Measurements from ENCODE around the gene NEBL.

NEBL gene

GRCh38 chr10:20901110-20901509 is 4.0 kb upstream of the NEBL start:
- DNase-seq (ENCODE audit: low read depth in 2 of 2), result no peak

- no peak for DNase-seq (ENCODE audit: low read depth in 2 of 2)
These were observed 1.9 kb upstream of the NEBL start for GRCh38 chr10:20898866-20899535.

- DNase-seq (ENCODE audit: low read depth in 2 of 2), result no peak
These were observed 3.8 kb downstream of the NEBL start for GRCh38 chr10:20893297-20893696.

GRCh38 chr10:20892796-20893195 is 4.3 kb downstream of the NEBL start:
- DNase-seq (ENCODE audit: low read depth in 2 of 2), result no peak

GRCh38 chr10:20892011-20892585 is 5.0 kb downstream of the NEBL start:
- no peak for DNase-seq (ENCODE audit: low read depth in 2 of 2)

- DNase-seq (ENCODE audit: low read depth in 2 of 2), result no peak
These were observed 5.8 kb downstream of the NEBL start for GRCh38 chr10:20891338-20891714.

- no peak for DNase-seq (ENCODE audit: low read depth in 2 of 2)
These were observed 6.4 kb downstream of the NEBL start for GRCh38 chr10:20890491-20891337.

- no peak for DNase-seq (ENCODE audit: low read depth in 2 of 2)
These were observed 7.1 kb downstream of the NEBL start for GRCh38 chr10:20890009-20890408.

- no peak for DNase-seq (ENCODE audit: low read depth in 2 of 2)
These were observed 8.3 kb downstream of the NEBL start for GRCh38 chr10:20888620-20889330.

- DNase-seq (ENCODE audit: low read depth in 2 of 2), result no peak
These were observed 9.2 kb downstream of the NEBL start for GRCh38 chr10:20887706-20888555.

- DNase-seq (ENCODE audit: low read depth in 2 of 2), result no peak
These were observed 11.4 kb downstream of the NEBL start for GRCh38 chr10:20885678-20886077.

- DNase-seq (ENCODE audit: low read depth in 2 of 2), result no peak
These were observed 13.6 kb downstream of the NEBL start for GRCh38 chr10:20883552-20883951.

DNA sequence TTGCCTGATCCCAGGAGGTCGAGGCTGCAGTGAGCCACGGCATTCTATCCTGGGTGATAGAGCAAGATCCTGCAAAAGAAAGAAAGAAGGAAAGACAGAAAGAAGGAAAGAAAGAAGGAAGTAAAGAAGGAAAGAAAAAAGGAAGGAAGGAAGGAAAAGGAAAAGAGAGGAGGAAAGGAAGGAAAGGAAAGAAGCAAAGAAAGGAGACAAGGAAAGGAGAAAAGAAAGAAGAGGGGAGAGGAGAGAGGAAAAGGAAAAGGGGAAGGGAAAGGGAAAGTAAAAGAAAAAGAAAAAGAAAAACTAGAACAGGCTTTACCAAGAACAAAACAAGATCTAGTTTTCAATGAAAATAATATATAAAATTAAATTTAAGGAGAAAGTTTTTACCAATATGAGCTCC is 15.0 kb downstream of the NEBL start:
- DNase-seq (ENCODE audit: low read depth in 2 of 2), result no peak

DNA sequence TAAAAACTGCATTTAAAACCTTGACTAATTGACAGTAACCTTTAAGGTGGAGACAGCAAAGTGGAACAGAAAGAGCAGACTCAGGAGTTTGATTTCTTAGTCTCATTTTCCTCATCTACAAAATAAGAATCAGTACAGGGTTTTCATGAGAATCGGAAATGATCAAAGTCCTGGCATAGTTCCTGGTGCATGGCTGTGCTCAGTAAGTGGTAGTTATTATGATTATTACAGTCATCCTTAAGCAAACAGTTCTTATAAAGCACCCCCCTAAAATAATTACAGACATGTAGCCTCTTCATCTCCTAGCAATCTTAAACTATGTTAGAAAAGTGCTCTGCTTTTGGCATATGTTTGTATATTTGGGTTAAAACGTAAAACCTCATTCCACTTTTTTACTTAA is 18.0 kb downstream of the NEBL start:
- no peak for DNase-seq (ENCODE audit: low read depth in 2 of 2)

DNA sequence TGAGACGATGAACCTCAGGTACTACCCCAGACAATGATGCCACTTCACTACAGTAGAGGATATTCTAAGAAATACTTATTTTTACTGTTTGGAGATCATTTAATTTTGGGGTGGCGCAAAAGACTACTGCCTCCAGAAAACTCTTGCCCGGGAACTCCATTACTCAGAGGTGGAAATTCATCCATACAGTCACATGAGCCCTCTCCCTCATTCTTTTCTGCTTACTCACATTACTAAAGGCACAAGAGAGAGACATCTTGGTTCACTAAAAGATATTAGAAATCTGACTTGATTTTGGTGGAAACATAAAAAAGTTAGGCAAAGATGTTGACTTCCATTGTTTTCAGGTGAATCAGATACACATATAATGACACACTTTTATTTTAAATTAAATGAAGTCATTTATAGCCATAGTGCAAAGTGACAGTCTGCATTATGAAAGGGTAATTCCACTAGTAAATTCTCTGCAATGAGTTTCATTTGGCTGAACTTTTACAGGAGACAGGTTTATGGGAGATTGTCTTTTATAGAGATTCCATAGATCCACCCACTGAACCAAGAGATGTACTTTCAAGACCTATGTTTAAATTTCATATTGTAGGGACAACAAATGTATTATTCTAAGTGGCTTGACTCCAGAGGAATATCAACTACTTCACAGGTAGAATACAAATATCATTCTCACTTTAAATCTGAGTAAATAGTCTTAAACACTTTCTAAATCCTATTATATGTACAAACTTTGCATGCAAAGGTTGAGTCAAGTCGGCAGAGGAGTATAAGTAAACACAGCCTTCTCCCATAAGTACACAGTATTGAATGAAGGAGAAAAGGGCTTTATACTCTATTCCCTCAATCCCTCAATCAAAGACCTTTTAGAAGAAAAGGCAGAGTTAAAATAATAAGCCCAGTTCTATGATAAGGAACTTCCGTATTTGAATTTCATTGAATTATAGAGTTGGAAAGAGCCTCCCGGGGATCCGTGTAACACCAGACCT is 18.8 kb downstream of the NEBL start:
- no peak for DNase-seq (ENCODE audit: low read depth in 2 of 2)

- no peak for DNase-seq (ENCODE audit: low read depth in 2 of 2)
These were observed 19.6 kb downstream of the NEBL start for GRCh38 chr10:20877554-20877953.

- DNase-seq (ENCODE audit: low read depth in 2 of 2), result no peak
These were observed 22.9 kb downstream of the NEBL start for GRCh38 chr10:20874261-20874660.

- DNase-seq (ENCODE audit: low read depth in 2 of 2), result no peak
These were observed 25.1 kb downstream of the NEBL start for GRCh38 chr10:20871970-20872369.

- DNase-seq (ENCODE audit: low read depth in 2 of 2), result no peak
These were observed 26.3 kb downstream of the NEBL start for GRCh38 chr10:20870834-20871233.

- no peak for DNase-seq (ENCODE audit: low read depth in 2 of 2)
These were observed 34.1 kb downstream of the NEBL start for GRCh38 chr10:20863008-20863407.

All from stimulated activated CD4-positive, alpha-beta T cell treated with anti-CD3 and anti-CD28 coated beads, Interleukin-1b, Interleukin-23, amount 100 ng/mL, for 4 hours (primary cell).